Activated T-cell treated with anti-CD3 and anti-CD28 coated beads, Interleukin-2, amount 50 U/mL, for 24 hours (primary cell): Measurements from ENCODE around the gene PCNX3.

Experiments
- DNase-seq: peaks from one replicate; pipeline ENCODE4 v3.0.0-alpha.2; 2020
- H3K27ac Mint-ChIP-seq: 2 replicates; pipeline ENCODE4 v1.8.0; 2020; ENCODE audit warnings: mild to moderate bottlenecking, mixed read lengths
- H3K27me3 Mint-ChIP-seq: 2 replicates; pipeline ENCODE4 v1.8.0; 2020; ENCODE audit warnings: mixed read lengths
- H3K36me3 Mint-ChIP-seq: 2 replicates; pipeline ENCODE4 v1.8.0; 2020; ENCODE audit warnings: low read depth, mixed read lengths
- H3K4me1 Mint-ChIP-seq: 2 replicates; pipeline ENCODE4 v1.8.0; 2020; ENCODE audit warnings: low read depth, mixed read lengths
- H3K4me3 Mint-ChIP-seq: 2 replicates; pipeline ENCODE4 v1.8.0; 2020; ENCODE audit warnings: mild to moderate bottlenecking, moderate library complexity, mixed read lengths
- H3K9me3 Mint-ChIP-seq: 2 replicates; pipeline ENCODE4 v1.8.0; 2020; ENCODE audit warnings: mixed read lengths

Gene PCNX3

DNA sequence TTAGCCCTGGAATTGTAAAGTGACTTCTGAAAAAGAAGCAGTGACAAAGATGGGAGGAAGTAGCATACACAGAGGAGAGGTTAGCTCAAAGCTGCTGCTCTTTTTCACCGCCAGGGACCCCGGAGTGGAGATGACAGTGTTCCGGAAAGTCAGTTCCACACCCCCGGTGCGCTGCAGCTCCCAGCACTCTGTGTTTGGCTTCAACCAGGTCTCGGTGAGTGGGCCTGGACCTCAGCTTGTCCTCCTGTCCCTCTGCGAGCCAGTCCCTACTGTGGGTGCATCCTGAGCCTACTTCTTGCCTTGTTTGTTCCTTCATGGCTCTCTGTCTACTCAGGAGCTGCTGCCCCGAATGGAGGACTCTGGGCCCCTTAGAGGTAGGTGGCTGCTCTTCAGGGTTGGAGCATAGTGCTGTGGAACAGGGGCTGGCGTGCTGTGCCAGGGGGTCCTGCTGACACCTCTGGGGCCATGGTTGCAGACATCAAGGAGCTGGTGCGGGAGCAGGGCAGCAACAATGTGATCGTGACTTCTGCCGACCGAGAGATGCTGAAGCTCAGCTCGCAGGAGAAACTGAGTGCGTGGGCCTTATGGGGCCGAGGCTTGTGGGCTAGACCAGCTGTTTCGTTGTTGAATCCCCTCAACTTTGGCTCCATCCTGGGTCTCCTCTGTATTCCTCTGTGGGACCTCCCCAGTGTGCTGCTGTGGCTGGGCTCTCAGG is 1.7 kb downstream of the PCNX3 start:
- H3K27ac Mint-ChIP-seq = peak overlapping the region; percentile 95
- H3K27me3 Mint-ChIP-seq = no peaks in the 10 kb centered on the region
- H3K4me3 Mint-ChIP-seq = peak overlapping the region; percentile 94
- H3K9me3 Mint-ChIP-seq = no peaks in the 10 kb centered on the region
- peaks cover 83% of the 10 kb centered on the region for H3K36me3 Mint-ChIP-seq
- DNase-seq = no peak
- H3K4me1 Mint-ChIP-seq = peaks cover 36% of the 10 kb centered on the region

DNA sequence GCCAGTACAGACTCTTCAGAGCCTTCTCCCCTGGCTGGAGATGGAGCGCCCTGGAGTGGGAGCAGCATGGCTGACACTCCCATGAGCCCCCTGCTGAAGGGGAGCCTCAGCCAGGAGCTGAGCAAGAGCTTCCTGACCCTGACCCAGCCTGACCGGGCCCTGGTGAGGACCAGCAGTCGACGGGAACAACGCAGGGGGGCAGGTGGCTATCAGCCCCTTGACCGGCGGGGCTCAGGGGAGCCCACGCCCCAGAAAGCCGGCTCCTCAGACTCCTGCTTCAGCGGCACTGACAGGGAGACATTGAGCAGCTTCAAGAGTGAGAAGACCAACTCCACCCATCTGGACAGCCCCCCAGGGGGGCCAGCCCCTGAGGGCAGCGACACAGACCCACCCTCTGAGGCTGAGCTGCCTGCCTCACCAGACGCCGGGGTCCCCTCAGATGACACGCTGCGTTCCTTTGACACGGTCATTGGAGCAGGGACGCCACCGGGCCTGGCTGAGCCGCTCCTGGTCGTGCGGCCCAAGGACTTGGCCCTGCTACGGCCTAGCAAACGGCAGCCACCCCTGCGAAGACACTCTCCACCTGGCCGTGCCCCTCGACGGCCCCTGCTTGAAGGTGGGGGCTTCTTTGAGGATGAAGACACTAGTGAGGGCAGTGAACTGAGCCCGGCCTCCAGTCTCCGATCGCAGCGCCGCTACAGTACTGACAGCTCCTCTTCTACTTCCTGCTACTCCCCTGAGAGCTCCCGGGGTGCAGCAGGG is 2.6 kb downstream of the PCNX3 start:
- H3K9me3 Mint-ChIP-seq = no peaks in the 10 kb centered on the region
- H3K4me1 Mint-ChIP-seq = peaks cover 27% of the 10 kb centered on the region
- peak overlapping the region; percentile 95 for H3K27ac Mint-ChIP-seq
- no peaks in the 10 kb centered on the region for H3K27me3 Mint-ChIP-seq
- H3K4me3 Mint-ChIP-seq = peak overlapping the region; percentile 94
- no peak for DNase-seq
- peaks cover 83% of the 10 kb centered on the region for H3K36me3 Mint-ChIP-seq

DNA sequence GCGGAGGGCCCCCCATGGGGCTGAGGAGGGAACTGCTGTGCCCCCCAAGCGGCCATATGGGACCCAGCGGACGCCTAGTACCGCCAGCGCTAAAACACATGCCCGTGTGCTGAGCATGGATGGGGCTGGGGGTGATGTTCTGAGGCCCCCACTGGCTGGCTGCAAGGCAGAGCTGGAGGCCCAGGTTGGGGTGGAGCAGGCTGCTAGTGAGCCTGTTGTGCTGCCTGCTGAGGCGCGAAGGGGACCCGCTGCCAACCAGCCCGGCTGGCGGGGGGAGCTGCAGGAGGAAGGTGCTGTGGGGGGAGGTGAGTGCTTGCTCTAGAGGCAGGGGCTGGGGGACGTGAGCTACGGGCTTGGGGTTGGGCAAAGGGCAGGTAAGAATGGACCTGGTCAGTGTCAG is 3.2 kb downstream of the PCNX3 start:
- no peak overlapping the region for H3K4me3 Mint-ChIP-seq
- no peak for DNase-seq
- no peaks in the 10 kb centered on the region for H3K27me3 Mint-ChIP-seq
- H3K27ac Mint-ChIP-seq = peak overlapping the region; percentile 52
- H3K9me3 Mint-ChIP-seq = no peaks in the 10 kb centered on the region
- peaks cover 25% of the 10 kb centered on the region for H3K4me1 Mint-ChIP-seq
- peaks cover 87% of the 10 kb centered on the region for H3K36me3 Mint-ChIP-seq

GRCh38 chr11:65619281-65619928 is 3.8 kb downstream of the PCNX3 start:
- DNase-seq = no peak
- Mint-ChIP-seq H3K36me3 (peaks cover 87% of the 10 kb centered on the region), H3K4me3 (no peak overlapping the region), H3K4me1 (peaks cover 25% of the 10 kb centered on the region), H3K27ac (peak overlapping the region; percentile 52), H3K27me3 (no peaks in the 10 kb centered on the region), H3K9me3 (no peaks in the 10 kb centered on the region)

GRCh38 chr11:65620666-65621065 is 5.1 kb downstream of the PCNX3 start:
- Mint-ChIP-seq H3K36me3 (peaks cover 92% of the 10 kb centered on the region), H3K4me3 (no peak overlapping the region), H3K4me1 (peaks cover 30% of the 10 kb centered on the region), H3K27me3 (no peaks in the 10 kb centered on the region), H3K27ac (peak overlapping the region; percentile 44), H3K9me3 (no peaks in the 10 kb centered on the region)
- no peak for DNase-seq

DNA sequence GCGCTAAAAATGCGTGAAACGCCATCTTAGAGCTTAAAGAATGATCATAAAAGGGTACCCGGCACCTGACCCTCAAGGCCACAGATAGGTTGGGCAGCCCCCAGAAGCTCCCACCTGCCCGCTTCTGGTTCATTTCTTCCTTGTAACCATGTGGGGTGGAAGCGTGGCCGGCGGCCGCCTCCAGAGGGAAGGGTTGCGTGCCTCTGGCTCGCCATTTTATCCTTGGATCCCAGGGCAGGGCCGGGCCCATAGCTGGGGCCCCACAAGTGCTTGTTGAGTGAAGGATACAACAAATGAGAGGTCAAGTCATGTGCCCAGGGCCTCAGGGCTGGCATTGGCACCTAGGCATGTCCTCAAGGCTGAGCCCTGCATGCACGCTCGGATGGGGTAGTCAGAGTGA is 5.9 kb downstream of the PCNX3 start:
- H3K4me3 Mint-ChIP-seq = no peak overlapping the region
- no peaks in the 10 kb centered on the region for H3K27me3 Mint-ChIP-seq
- H3K27ac Mint-ChIP-seq = no peak overlapping the region
- peaks cover 32% of the 10 kb centered on the region for H3K4me1 Mint-ChIP-seq
- DNase-seq = no peak
- H3K9me3 Mint-ChIP-seq = no peaks in the 10 kb centered on the region
- peaks cover 95% of the 10 kb centered on the region for H3K36me3 Mint-ChIP-seq

- Mint-ChIP-seq H3K4me1 (peaks cover 27% of the 10 kb centered on the region), H3K27me3 (no peaks in the 10 kb centered on the region), H3K4me3 (no peak overlapping the region), H3K27ac (no peak overlapping the region), H3K36me3 (peaks cover 95% of the 10 kb centered on the region), H3K9me3 (no peaks in the 10 kb centered on the region)
- DNase-seq = no peak
Observed at GRCh38 chr11:65622011-65622410, 6.4 kb downstream of the PCNX3 start.

- Mint-ChIP-seq H3K27me3 (no peaks in the 10 kb centered on the region), H3K27ac (no peak overlapping the region), H3K36me3 (peaks cover 95% of the 10 kb centered on the region), H3K4me3 (no peak overlapping the region), H3K4me1 (peaks cover 18% of the 10 kb centered on the region), H3K9me3 (no peaks in the 10 kb centered on the region)
- DNase-seq = no peak
Observed at GRCh38 chr11:65623177-65623576, 7.6 kb downstream of the PCNX3 start.

GRCh38 chr11:65623852-65624616 is 8.5 kb downstream of the PCNX3 start:
- Mint-ChIP-seq H3K36me3 (peaks cover 94% of the 10 kb centered on the region), H3K27me3 (no peaks in the 10 kb centered on the region), H3K9me3 (no peaks in the 10 kb centered on the region), H3K27ac (peak overlapping the region; percentile 26), H3K4me3 (no peak overlapping the region), H3K4me1 (peaks cover 17% of the 10 kb centered on the region)
- no peak for DNase-seq

- H3K9me3 Mint-ChIP-seq = no peaks in the 10 kb centered on the region
- H3K27ac Mint-ChIP-seq = no peak overlapping the region
- H3K4me3 Mint-ChIP-seq = no peak overlapping the region
- no peaks in the 10 kb centered on the region for H3K27me3 Mint-ChIP-seq
- DNase-seq = no peak
- peaks cover 96% of the 10 kb centered on the region for H3K36me3 Mint-ChIP-seq
- H3K4me1 Mint-ChIP-seq = peaks cover 11% of the 10 kb centered on the region
Observed at GRCh38 chr11:65624931-65625627, 9.5 kb downstream of the PCNX3 start.

DNA sequence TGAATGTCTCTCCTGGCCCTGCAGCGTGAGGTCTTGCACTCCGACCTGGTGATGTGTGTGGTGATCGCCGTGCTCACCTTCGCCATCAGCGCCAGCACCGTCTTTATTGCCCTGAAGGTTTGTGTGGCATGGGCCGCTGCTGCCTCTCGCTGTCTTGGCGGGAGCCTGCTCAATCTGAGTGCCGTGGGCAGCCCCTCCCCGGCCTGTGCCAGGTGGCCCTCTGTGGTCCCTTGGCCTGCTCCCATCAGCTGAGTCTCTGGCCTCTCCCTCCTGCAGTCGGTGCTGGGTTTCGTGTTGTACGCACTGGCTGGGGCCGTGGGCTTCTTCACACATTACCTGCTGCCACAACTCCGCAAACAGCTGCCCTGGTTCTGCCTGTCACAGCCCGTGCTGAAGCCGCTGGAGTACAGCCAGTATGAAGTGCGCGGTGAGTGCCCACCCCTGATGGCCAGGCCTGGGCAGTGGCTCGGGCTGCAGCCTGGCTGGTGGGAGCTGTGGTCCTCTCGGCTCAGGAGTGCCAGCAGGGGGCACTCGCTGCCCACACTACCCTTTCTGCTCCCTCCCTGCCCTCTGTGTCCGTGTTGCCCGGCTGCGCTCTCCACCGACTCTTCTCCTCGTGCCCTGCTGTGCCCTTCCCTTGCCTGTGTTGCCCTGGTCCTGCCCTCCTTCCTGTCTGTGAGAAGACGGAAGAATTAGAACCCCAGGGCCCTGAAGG is 10.2 kb downstream of the PCNX3 start:
- peaks cover 96% of the 10 kb centered on the region for H3K36me3 Mint-ChIP-seq
- no peaks in the 10 kb centered on the region for H3K27me3 Mint-ChIP-seq
- no peak overlapping the region for H3K4me3 Mint-ChIP-seq
- DNase-seq = peak; percentile 67
- peak overlapping the region; percentile 84 for H3K27ac Mint-ChIP-seq
- H3K9me3 Mint-ChIP-seq = no peaks in the 10 kb centered on the region
- H3K4me1 Mint-ChIP-seq = peaks cover 11% of the 10 kb centered on the region

GRCh38 chr11:65627202-65627601 is 11.6 kb downstream of the PCNX3 start:
- Mint-ChIP-seq H3K9me3 (no peaks in the 10 kb centered on the region), H3K27ac (no peak overlapping the region), H3K4me1 (peaks cover 11% of the 10 kb centered on the region), H3K36me3 (peaks cover 96% of the 10 kb centered on the region), H3K27me3 (no peaks in the 10 kb centered on the region), H3K4me3 (no peak overlapping the region)
- DNase-seq = no peak

- Mint-ChIP-seq H3K27ac (no peak overlapping the region), H3K4me3 (no peak overlapping the region), H3K4me1 (peaks cover 19% of the 10 kb centered on the region), H3K27me3 (no peaks in the 10 kb centered on the region), H3K36me3 (peaks cover 96% of the 10 kb centered on the region), H3K9me3 (no peaks in the 10 kb centered on the region)
- DNase-seq = no peak
Observed at GRCh38 chr11:65629579-65629978, 14.0 kb downstream of the PCNX3 start.
